ENCODE data around the gene NELFE.
A peak's percentile ranks its signal among the peaks of the same experiment; 100 is the strongest.

NELFE gene

GRCh38 chr6:31947864-31948263 lies 10.9 kb downstream of the NELFE start:
- no peak overlapping the region for H3K4me3 ChIP-seq (ENCODE audit: low read depth, low read length)
- DNase-seq (ENCODE audit: low read depth), result no peak
- TF ChIP-seq, protein P1, sequence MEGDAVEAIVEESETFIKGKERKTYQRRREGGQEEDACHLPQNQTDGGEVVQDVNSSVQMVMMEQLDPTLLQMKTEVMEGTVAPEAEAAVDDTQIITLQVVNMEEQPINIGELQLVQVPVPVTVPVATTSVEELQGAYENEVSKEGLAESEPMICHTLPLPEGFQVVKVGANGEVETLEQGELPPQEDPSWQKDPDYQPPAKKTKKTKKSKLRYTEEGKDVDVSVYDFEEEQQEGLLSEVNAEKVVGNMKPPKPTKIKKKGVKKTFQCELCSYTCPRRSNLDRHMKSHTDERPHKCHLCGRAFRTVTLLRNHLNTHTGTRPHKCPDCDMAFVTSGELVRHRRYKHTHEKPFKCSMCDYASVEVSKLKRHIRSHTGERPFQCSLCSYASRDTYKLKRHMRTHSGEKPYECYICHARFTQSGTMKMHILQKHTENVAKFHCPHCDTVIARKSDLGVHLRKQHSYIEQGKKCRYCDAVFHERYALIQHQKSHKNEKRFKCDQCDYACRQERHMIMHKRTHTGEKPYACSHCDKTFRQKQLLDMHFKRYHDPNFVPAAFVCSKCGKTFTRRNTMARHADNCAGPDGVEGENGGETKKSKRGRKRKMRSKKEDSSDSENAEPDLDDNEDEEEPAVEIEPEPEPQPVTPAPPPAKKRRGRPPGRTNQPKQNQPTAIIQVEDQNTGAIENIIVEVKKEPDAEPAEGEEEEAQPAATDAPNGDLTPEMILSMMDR (conservative IDR thresholded peaks at IDR 0.05; ENCODE audit: low read depth, low read length), result no peak

- no peak overlapping the region for H3K4me3 ChIP-seq (ENCODE audit: low read depth, low read length)
- TF ChIP-seq, protein P1 (conservative IDR thresholded peaks at IDR 0.05; ENCODE audit: low read depth, low read length), result no peak
- no peak for DNase-seq (ENCODE audit: low read depth)
Observed at GRCh38 chr6:31947070-31947675, 11.6 kb downstream of the NELFE start.

DNA sequence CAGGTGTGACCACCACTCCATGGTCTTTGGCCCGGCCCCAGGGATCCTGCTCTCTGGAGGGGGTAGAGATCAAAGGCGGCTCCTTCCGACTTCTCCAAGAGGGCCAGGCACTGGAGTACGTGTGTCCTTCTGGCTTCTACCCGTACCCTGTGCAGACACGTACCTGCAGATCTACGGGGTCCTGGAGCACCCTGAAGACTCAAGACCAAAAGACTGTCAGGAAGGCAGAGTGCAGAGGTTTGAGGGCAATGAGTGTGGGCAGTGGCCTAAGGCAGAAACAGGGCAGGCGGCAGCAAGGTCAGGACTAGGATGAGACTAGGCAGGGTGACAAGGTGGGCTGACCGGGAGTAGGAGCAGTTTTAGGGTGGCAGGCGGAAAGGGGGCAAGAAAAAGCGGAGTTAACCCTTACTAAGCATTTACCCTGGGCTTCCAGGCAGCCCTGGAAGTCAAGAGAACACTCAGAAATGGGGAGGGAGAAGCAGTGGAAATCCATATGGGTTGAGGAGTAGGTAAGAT lies 12.3 kb downstream of the NELFE start:
- H3K4me3 ChIP-seq (ENCODE audit: low read depth, low read length), result no peak overlapping the region
- no peak for DNase-seq (ENCODE audit: low read depth)
- TF ChIP-seq, protein P1 (conservative IDR thresholded peaks at IDR 0.05; ENCODE audit: low read depth, low read length), result no peak

DNA sequence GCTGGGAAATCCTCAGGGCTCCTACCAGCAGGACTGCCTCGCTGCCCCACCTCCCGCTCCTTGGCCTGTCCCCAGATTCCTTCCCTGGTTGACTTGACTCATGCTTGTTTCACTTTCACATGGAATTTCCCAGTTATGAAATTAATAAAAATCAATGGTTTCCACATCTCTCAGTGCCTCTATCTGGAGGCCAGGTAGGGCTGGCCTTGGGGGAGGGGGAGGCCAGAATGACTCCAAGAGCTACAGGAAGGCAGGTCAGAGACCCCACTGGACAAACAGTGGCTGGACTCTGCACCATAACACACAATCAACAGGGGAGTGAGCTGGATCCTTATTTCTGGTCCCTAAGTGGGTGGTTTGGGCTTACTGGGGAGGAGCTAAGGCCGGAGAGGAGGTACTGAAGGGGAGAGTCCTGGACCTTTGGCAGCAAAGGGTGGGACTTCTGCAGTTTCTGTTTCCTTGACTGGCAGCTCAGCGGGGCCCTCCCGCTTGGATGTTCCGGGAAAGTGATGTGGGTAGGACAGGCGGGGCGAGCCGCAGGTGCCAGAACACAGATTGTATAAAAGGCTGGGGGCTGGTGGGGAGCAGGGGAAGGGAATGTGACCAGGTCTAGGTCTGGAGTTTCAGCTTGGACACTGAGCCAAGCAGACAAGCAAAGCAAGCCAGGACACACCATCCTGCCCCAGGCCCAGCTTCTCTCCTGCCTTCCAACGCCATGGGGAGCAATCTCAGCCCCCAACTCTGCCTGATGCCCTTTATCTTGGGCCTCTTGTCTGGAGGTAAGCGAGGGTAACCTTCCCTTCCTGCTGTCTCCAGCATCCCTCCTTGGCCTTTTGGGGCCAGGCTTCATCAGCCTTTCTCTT lies 13.0 kb downstream of the NELFE start, which contains the start of gene CFB:
TSS of gene CFB (plus strand) at position 589 of the 863 bp plus-strand sequence. CDS start at position 716, 127 bp downstream.
- DNase-seq (ENCODE audit: low read depth), result peak; percentile 90
- H3K4me3 ChIP-seq (ENCODE audit: low read depth, low read length), result peak within 1 kb of the TSS; percentile 22
- TF ChIP-seq, protein P1 (conservative IDR thresholded peaks at IDR 0.05; ENCODE audit: low read depth, low read length), result no peak

- TF ChIP-seq, protein P1 (conservative IDR thresholded peaks at IDR 0.05; ENCODE audit: low read depth, low read length), result no peak
- no peak overlapping the region for H3K4me3 ChIP-seq (ENCODE audit: low read depth, low read length)
- DNase-seq (ENCODE audit: low read depth), result no peak
Observed at GRCh38 chr6:31945154-31945506, 13.6 kb downstream of the NELFE start.

- H3K4me3 ChIP-seq (ENCODE audit: low read depth, low read length), result no peak overlapping the region
- DNase-seq (ENCODE audit: low read depth), result no peak
- TF ChIP-seq, protein P1 (conservative IDR thresholded peaks at IDR 0.05; ENCODE audit: low read depth, low read length), result no peak
Observed at GRCh38 chr6:31943742-31944141, 15.0 kb downstream of the NELFE start.
